GM12892 (cell line): ENCODE measurements around the gene PRKCZ.

Experiments
- POLR2A ChIP-seq: IDR thresholded peaks from 2 replicates; pipeline ENCODE4 v1.6.1; 2011; ENCODE audit warnings: low read depth, low read length, control low read depth
- POLR2AphosphoS5 ChIP-seq: IDR thresholded peaks from 2 replicates; pipeline ENCODE4 v1.6.1; 2011; ENCODE audit warnings: low read depth, low read length, control low read depth

- no peak for TF ChIP-seq POLR2A
- TF ChIP-seq POLR2AphosphoS5 = no peak
These were observed 122.4 kb downstream of the PRKCZ start for GRCh38 chr1:2172551-2173146.
